Measurements from ENCODE around the gene COL9A1.

- TF ChIP-seq, protein P1, sequence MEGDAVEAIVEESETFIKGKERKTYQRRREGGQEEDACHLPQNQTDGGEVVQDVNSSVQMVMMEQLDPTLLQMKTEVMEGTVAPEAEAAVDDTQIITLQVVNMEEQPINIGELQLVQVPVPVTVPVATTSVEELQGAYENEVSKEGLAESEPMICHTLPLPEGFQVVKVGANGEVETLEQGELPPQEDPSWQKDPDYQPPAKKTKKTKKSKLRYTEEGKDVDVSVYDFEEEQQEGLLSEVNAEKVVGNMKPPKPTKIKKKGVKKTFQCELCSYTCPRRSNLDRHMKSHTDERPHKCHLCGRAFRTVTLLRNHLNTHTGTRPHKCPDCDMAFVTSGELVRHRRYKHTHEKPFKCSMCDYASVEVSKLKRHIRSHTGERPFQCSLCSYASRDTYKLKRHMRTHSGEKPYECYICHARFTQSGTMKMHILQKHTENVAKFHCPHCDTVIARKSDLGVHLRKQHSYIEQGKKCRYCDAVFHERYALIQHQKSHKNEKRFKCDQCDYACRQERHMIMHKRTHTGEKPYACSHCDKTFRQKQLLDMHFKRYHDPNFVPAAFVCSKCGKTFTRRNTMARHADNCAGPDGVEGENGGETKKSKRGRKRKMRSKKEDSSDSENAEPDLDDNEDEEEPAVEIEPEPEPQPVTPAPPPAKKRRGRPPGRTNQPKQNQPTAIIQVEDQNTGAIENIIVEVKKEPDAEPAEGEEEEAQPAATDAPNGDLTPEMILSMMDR (IDR thresholded peaks at IDR 0.05): no peak
- no peak for TF ChIP-seq POLR2AphosphoS5 (IDR thresholded peaks at IDR 0.05)
Observed at GRCh38 chr6:70252604-70253003, 50.3 kb downstream of the COL9A1 start.

Measured in prostate gland (tissue), 2 donors.